Epithelial cell of esophagus (primary cell): ENCODE measurements around the gene PPP4R4.

ENCODE experiments used
- DNase-seq: peaks from one replicate; pipeline ENCODE4 v3.0.0; 2010; ENCODE audit warnings: low read depth
- H3K4me3 ChIP-seq: 2 replicates; pipeline ENCODE4 v1.5.1; 2011; ENCODE audit warnings: mild to moderate bottlenecking, low read length, control low read depth
- CTCF ChIP-seq: IDR thresholded peaks from 2 replicates; pipeline ENCODE4 v1.5.1; 2011; ENCODE audit warnings: low read depth, mild to moderate bottlenecking, low read length, control low read depth, inconsistent platforms; ENCODE audit not compliant: insufficient read depth; ENCODE audit errors: missing control alignments

The PPP4R4 gene

GRCh38 chr14:94290197-94290596, 116.1 kb downstream of the PPP4R4 start:
- no peak overlapping the region for H3K4me3 ChIP-seq
- no peak for TF ChIP-seq CTCF
- DNase-seq, result no peak

GRCh38 chr14:94291159-94291905, 117.2 kb downstream of the PPP4R4 start:
- TF ChIP-seq CTCF, result no peak
- H3K4me3 ChIP-seq, result no peak overlapping the region
- DNase-seq, result no peak

- no peak for TF ChIP-seq CTCF
- DNase-seq, result no peak
- no peak overlapping the region for H3K4me3 ChIP-seq
Measured at GRCh38 chr14:94291906-94292525, 117.9 kb downstream of the PPP4R4 start.

- TF ChIP-seq CTCF, result no peak
- no peak for DNase-seq
- no peak overlapping the region for H3K4me3 ChIP-seq
Measured at GRCh38 chr14:94292526-94292871, 118.4 kb downstream of the PPP4R4 start.

- no peak within 1 kb of the TSS for H3K4me3 ChIP-seq
- no peak for DNase-seq
- no peak for TF ChIP-seq CTCF
Measured at GRCh38 chr14:94292872-94293577, 118.9 kb downstream of the PPP4R4 start, which contains the start of gene SERPINA10. TSS of gene SERPINA10 (minus strand) at chr14:94293268. CDS start at chr14:94290593, 2,675 bp downstream.

GRCh38 chr14:94293578-94293924, 119.4 kb downstream of the PPP4R4 start:
- no peak for TF ChIP-seq CTCF
- no peak overlapping the region for H3K4me3 ChIP-seq
- no peak for DNase-seq
